Psoas muscle (tissue), 8 donors: ENCODE results near the gene TUT7. TPM values are rescaled to one million over a fixed set of nuclear protein-coding genes. Genes with fewer than 3 reads are reported as not detected.

Source experiments
- ATAC-seq, 4 donors: fragments of 200-7000 bp; cut with Tn5 transposase; one replicate each; pipeline ENCODE4 v1.9.1; 2020; ENCODE audit warnings: moderate library complexity in 3 of 4, mild to moderate bottlenecking in 2 of 4
- DNase-seq, 2 donors: peaks; one replicate each; pipeline ENCODE4 v3.0.0-alpha.2; 2020
- H3K27ac ChIP-seq: fragments of 200-600 bp; one replicate; pipeline ENCODE4 v1.8.0; 2022
- H3K27me3 ChIP-seq, 3 donors: fragments of 200-600 bp in 1 of 3; one replicate each; pipeline versions ENCODE4 v1.6.1 to v1.8.0; 2013 to 2022; ENCODE audit warnings: low read length in 2 of 3, mild to moderate bottlenecking in 2 of 3, moderate library complexity in 1 of 3; ENCODE audit not compliant: insufficient read depth in 3 of 3
- H3K36me3 ChIP-seq, 2 donors: fragments of 200-600 bp in 1 of 2; one replicate each; pipeline versions ENCODE4 v1.6.1 to v1.8.0; 2013 to 2022; ENCODE audit warnings: low read depth in 1 of 2, mild to moderate bottlenecking in 1 of 2, moderate library complexity in 1 of 2; ENCODE audit not compliant: insufficient read depth in 1 of 2
- H3K4me1 ChIP-seq: fragments of 200-600 bp; one replicate; pipeline ENCODE4 v1.8.0; 2022
- H3K4me3 ChIP-seq: fragments of 200-600 bp; one replicate; pipeline ENCODE4 v1.8.0; 2022; ENCODE audit warnings: mild to moderate bottlenecking
- H3K9me3 ChIP-seq: fragments of 200-600 bp; one replicate; pipeline ENCODE4 v1.8.0; 2022
- WGBS, 3 donors: extraction: QIAGEN DNeasy Blood & Tissue Kit; methylation state at CpG; one replicate each; pipeline versions ENCODE4 v1.1.6 to v1.1.7; 2013; 5-methylcytosine and 5-hydroxymethylcytosine counted together
- intact Hi-C, 2 donors: fragments of 100-400 bp; cut with DNase I; formaldehyde crosslinking; loops; one replicate each; pipeline versions ENCODE4 v1.11.0 to v1.14.2; 2022
- polyA plus RNA-seq, 3 donors: library from polyadenylated mRNA; stranded (reverse); fragments of 200-250 nt; gene quantifications; one replicate each; pipeline ENCODE4 v1.2.3, GENCODE V29; 2013
- total RNA-seq, 4 donors: library from RNA; stranded (reverse); fragmentation: NEBNext Ultra II Directional in 2 of 4; extraction: Animal tissue kit (Norgen Biotek cat#: 25700) in 2 of 4; gene quantifications; one replicate each; pipeline versions ENCODE4 v1.2.1 to v1.2.4, GENCODE V29; 2021 to 2023
- TF ChIP-seq, protein P1 (sequence below): fragments of 200-600 bp; IDR thresholded peaks from one replicate; pipeline ENCODE4 v1.8.0; 2022; ENCODE audit warnings: antibody characterized with exemption
- donor health status: healthy with polysubstance abuse.
- donor health status: DM: no; HTN: no; CAD: no; lungs with moderate emphysema.
- donor health status: Bipolar disorder and iron deficiency.
- donor health status: healthy.
- donor health status: DM: yes; HTN: yes; CAD: no.
- donor health status: DM: no; HTN: no; CAD: no.
- donor health status: DM: no; HTN: no; CAD: no.
- donor health status: DM: yes; HTN: yes; CAD: no.

TUT7 gene
- total and polyA plus RNA-seq, 7 donors, result 9.4 to 21.3 (median 15.5) TPM

DNA sequence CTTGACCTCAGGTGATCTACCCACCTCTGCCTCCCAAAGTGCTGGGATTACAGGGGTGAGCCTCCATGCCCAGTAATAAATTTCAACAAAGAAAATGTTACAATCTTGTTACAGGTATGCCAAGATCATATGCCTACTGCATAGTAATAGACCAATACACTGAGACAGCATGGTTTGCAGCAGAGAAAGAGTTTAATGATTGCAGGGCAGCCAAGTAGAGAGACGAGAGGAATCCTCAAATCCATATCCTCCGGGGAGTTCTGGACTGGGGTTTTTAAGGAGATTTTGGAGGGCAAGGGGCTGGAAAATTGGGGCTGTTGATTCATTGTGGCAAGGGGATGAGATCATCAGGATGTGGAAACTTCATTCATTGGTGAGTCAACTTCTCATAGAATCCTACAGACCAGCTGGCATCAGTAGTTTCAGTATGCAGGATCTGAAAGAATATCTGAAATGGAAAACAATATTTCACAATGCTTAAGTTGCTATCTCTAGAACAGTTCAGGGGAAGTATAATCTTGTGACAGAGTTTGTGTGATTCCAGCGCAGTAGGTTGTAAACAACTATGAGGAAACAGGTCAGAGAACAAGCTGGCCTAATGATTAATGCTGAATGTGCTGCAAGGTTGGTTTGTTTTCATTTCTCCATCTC lies 14.8 kb upstream of the TUT7 start:
- ATAC-seq, result no peak
- H3K4me1 ChIP-seq, result no peaks in the 10 kb centered on the region
- DNase-seq, result no peak
- H3K27ac ChIP-seq, result no peak overlapping the region
- TF ChIP-seq, protein P1, sequence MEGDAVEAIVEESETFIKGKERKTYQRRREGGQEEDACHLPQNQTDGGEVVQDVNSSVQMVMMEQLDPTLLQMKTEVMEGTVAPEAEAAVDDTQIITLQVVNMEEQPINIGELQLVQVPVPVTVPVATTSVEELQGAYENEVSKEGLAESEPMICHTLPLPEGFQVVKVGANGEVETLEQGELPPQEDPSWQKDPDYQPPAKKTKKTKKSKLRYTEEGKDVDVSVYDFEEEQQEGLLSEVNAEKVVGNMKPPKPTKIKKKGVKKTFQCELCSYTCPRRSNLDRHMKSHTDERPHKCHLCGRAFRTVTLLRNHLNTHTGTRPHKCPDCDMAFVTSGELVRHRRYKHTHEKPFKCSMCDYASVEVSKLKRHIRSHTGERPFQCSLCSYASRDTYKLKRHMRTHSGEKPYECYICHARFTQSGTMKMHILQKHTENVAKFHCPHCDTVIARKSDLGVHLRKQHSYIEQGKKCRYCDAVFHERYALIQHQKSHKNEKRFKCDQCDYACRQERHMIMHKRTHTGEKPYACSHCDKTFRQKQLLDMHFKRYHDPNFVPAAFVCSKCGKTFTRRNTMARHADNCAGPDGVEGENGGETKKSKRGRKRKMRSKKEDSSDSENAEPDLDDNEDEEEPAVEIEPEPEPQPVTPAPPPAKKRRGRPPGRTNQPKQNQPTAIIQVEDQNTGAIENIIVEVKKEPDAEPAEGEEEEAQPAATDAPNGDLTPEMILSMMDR, result no peak
- H3K27me3 ChIP-seq, result no peaks in the 10 kb centered on the region
- H3K4me3 ChIP-seq, result no peak overlapping the region
- H3K9me3 ChIP-seq, result peaks cover 10% of the 10 kb centered on the region
- no peaks in the 10 kb centered on the region for H3K36me3 ChIP-seq
- 76 to 83% (median 77%) methylated on average over 3 of the region's 3 CpGs for WGBS, 3 donors
- intact Hi-C loops, result no loop called here

DNA sequence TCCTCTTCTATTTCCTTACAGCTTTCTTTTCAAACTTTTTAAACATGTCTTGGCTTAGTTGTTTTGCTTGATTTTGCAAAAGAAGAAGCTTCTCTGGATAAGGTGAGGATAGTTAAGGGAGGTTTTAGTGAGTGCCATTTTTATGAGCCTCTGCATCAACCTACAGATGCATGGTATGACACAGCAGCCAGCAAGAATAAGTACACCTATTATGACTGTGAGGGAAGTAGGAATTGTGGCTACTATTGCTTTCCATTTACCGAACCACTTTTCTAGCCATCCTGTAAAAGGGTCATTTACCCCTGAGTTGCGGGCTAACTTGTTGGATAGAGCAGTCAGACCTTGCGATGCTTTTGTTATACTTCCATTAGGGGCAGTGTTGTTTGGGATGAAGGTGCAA lies 7.0 kb upstream of the TUT7 start:
- 84 to 87% (median 85%) methylated on average over 3 of the region's 3 CpGs for WGBS, 3 donors
- no peaks in the 10 kb centered on the region for H3K36me3 ChIP-seq
- H3K4me3 ChIP-seq, result no peak overlapping the region
- H3K9me3 ChIP-seq, result no peaks in the 10 kb centered on the region
- H3K27me3 ChIP-seq, result no peaks in the 10 kb centered on the region
- TF ChIP-seq, protein P1, result no peak
- H3K27ac ChIP-seq, result no peak overlapping the region
- no peak for ATAC-seq
- H3K4me1 ChIP-seq, result no peaks in the 10 kb centered on the region
- intact Hi-C loops, result no loop called here
- no peak for DNase-seq

GRCh38 chr9:86359151-86359879 lies 5.1 kb upstream of the TUT7 start:
- TF ChIP-seq, protein P1, result no peak
- 69 to 85% (median 77%) methylated on average over 3 of the region's 3 CpGs for WGBS, 3 donors
- Histone ChIP-seq H3K4me3 (no peak overlapping the region), H3K36me3 (no peaks in the 10 kb centered on the region), H3K9me3 (no peaks in the 10 kb centered on the region), H3K4me1 (peaks cover 6% of the 10 kb centered on the region), H3K27me3 (no peaks in the 10 kb centered on the region), H3K27ac (no peak overlapping the region)
- DNase-seq (no peak), ATAC-seq (no peak)
- intact Hi-C loops, result loop anchor here in 1 of 2 donors (10.0 kb wide), 1 partner anchor 615 kb away; the partner anchor contains the start of gene AGTPBP1

DNA sequence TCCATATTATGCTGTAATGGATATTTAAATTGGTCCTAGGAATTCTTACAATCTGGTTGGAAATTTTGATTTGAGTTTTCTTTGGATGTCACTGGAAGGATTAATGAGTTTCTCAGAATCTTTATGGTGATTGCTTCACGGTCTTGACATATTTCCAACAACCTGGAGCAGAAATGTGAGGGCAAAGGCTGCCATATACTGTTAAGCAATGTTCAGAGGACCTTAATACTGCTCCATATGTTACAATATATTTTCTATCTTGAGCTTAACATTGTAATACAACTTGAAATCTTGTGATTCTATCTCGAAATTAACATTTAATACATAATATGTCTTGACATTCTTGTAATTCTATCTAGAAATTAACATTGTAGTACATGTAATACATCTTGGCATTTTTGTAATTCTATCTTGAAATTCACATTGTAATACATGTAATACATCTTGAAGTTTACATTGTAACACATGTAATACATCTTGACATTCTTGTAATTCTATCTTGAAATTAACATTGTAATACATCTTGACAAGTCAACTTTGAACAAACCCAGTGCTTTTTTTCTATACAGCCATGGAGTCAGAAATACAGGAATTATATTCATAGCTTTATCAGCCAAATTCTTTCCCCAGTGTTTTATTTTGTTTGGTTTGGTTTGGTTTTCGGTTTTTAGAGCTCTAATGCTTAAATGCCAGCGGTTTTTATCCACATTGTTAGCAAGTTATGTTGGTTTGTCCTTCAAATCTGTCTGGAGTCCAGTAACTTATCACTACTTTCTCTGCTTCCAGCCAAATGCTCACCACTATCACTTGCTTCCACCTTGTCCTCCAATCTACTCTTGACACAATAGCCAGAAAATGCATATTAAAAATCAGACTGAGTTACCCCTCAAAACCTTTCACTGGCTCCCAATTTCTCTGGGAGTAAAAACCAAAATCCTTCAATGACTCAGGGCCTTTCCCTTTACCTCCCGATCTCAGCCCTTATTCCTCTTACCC lies 3.0 kb upstream of the TUT7 start:
- no peaks in the 10 kb centered on the region for H3K27me3 ChIP-seq
- no peaks in the 10 kb centered on the region for H3K9me3 ChIP-seq
- H3K36me3 ChIP-seq, result peaks cover 4 to 7% of the 10 kb centered on the region in 2 donors
- H3K27ac ChIP-seq, result no peak overlapping the region
- no peak overlapping the region for H3K4me3 ChIP-seq
- WGBS, 3 donors, result 74 to 85% (median 81%) methylated on average over 5 of the region's 5 CpGs
- H3K4me1 ChIP-seq, result peaks cover 18% of the 10 kb centered on the region
- DNase-seq, result no peak
- intact Hi-C loops, result loop anchor here in 1 of 2 donors (10.0 kb wide), 1 partner anchor 612 kb away; the partner anchor contains the start of gene AGTPBP1
- TF ChIP-seq, protein P1, result no peak
- ATAC-seq, result no peak
